GM12891 (cell line): ENCODE measurements around the gene SNCG.
"Not testable (repeated sequence)": the region's sequence is repeated elsewhere in the genome, so short reads cannot be mapped to it uniquely, and the experiment has no call there.

Experiments used
- POLR2A ChIP-seq: IDR thresholded peaks from 2 replicates; pipeline ENCODE4 v1.6.1; 2011; ENCODE audit warnings: low read depth, low read length, control low read depth
- POLR2AphosphoS5 ChIP-seq: IDR thresholded peaks from 2 replicates; pipeline ENCODE4 v1.6.1; 2011; ENCODE audit warnings: low read depth, low read length, control low read depth
- POU2F2 ChIP-seq: IDR thresholded peaks from 2 replicates; pipeline ENCODE4 v1.6.1; 2011; ENCODE audit warnings: low read depth, mild to moderate bottlenecking, control low read depth, low read length, moderate library complexity
- TAF1 ChIP-seq: IDR thresholded peaks from 2 replicates; pipeline ENCODE4 v1.6.1; 2011; ENCODE audit warnings: low read depth, low read length, control low read depth

DNA sequence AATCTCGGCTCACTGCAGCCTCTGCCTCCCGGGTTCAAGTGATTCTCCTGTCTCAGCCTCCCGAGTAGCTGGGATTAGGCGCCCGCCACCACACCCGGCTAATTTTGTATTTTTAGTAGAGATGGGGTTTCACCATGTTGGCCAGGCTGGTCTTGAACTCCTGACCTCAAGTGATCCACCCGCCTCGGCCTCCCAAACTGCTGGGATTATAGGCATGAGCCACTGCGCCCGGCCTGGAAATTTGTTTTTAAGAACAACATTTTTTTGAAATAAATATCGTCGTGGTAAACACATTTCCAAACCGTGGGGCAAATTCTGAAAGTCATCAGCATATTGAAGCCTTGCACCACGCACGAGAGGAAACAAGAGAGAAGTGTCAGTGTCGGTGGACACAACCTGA is 18.3 kb upstream of the SNCG start:
- not testable (repeated sequence) for TF ChIP-seq POLR2AphosphoS5, POU2F2, POLR2A, TAF1
